Anterior cingulate cortex (tissue), 58 donors: ENCODE results near the gene CAPN3.
A peak's percentile ranks its signal among the peaks of the same experiment; 100 is the strongest.

ENCODE experiments used
- DNase-seq, 58 donors: peaks; one replicate each; lab custom pipeline; 2025; lab: John Stamatoyannopoulos, UW

CAPN3 gene

GRCh38 chr15:42448281-42448680, 89.0 kb downstream of the CAPN3 start:
- no peak for DNase-seq

- DNase-seq = no peak
These were observed 90.6 kb downstream of the CAPN3 start for GRCh38 chr15:42449770-42450424.

- no peak for DNase-seq
These were observed 91.1 kb downstream of the CAPN3 start for GRCh38 chr15:42450425-42450790.

GRCh38 chr15:42453826-42454225, 94.5 kb downstream of the CAPN3 start:
- DNase-seq = no peak

- no peak for DNase-seq
These were observed 97.2 kb downstream of the CAPN3 start for GRCh38 chr15:42456531-42456930.

GRCh38 chr15:42456971-42457370, 97.7 kb downstream of the CAPN3 start:
- DNase-seq = peak in 1 of 58 donors; percentile 1

GRCh38 chr15:42457445-42458442, 98.4 kb downstream of the CAPN3 start:
- DNase-seq = peak in 30 of 58 donors; percentile 2 to 73 (median 11)

GRCh38 chr15:42461261-42461660, 102.0 kb downstream of the CAPN3 start:
- no peak for DNase-seq
